CMK (cell line): Measurements from ENCODE around the gene GPC6.
"Not testable (repeated sequence)": the region's sequence is repeated elsewhere in the genome, so short reads cannot be mapped to it uniquely, and the experiment has no call there.

Experiments used
- DNase-seq: peaks from one replicate; pipeline ENCODE4 v3.0.0-alpha.2; 2010; ENCODE audit warnings: low read depth

GPC6 gene

GRCh38 chr13:94173312-94173854, 946.8 kb downstream of the GPC6 start:
- DNase-seq = no peak

- no peak for DNase-seq
These were observed 947.4 kb downstream of the GPC6 start for GRCh38 chr13:94174009-94174408.

GRCh38 chr13:94175076-94175475, 948.5 kb downstream of the GPC6 start:
- DNase-seq = no peak

GRCh38 chr13:94176561-94176960, 950.0 kb downstream of the GPC6 start:
- no peak for DNase-seq

- DNase-seq = no peak
These were observed 950.4 kb downstream of the GPC6 start for GRCh38 chr13:94177041-94177440.

- no peak for DNase-seq
These were observed 952.1 kb downstream of the GPC6 start for GRCh38 chr13:94178625-94179244.

- no peak for DNase-seq
These were observed 955.0 kb downstream of the GPC6 start for GRCh38 chr13:94181461-94182107.

- DNase-seq = no peak
These were observed 955.7 kb downstream of the GPC6 start for GRCh38 chr13:94182185-94182761.

GRCh38 chr13:94186470-94186869, 959.9 kb downstream of the GPC6 start:
- no peak for DNase-seq

- no peak for DNase-seq
These were observed 961.7 kb downstream of the GPC6 start for GRCh38 chr13:94188201-94188854.

- no peak for DNase-seq
These were observed 965.9 kb downstream of the GPC6 start for GRCh38 chr13:94192431-94192975.

- no peak for DNase-seq
These were observed 969.1 kb downstream of the GPC6 start for GRCh38 chr13:94195715-94196114.

GRCh38 chr13:94196413-94196812, 969.8 kb downstream of the GPC6 start:
- no peak for DNase-seq

- DNase-seq = no peak
These were observed 972.1 kb downstream of the GPC6 start for GRCh38 chr13:94198681-94199080.

GRCh38 chr13:94199135-94199534, 972.5 kb downstream of the GPC6 start:
- no peak for DNase-seq

- DNase-seq = no peak
These were observed 974.4 kb downstream of the GPC6 start for GRCh38 chr13:94201022-94201421.

GRCh38 chr13:94204163-94204562, 977.6 kb downstream of the GPC6 start:
- no peak for DNase-seq

- no peak for DNase-seq
These were observed 978.3 kb downstream of the GPC6 start for GRCh38 chr13:94204946-94205345.

GRCh38 chr13:94205896-94206295, 979.3 kb downstream of the GPC6 start:
- no peak for DNase-seq

GRCh38 chr13:94209117-94209516, 982.5 kb downstream of the GPC6 start:
- no peak for DNase-seq

GRCh38 chr13:94209913-94210312, 983.3 kb downstream of the GPC6 start:
- DNase-seq = not testable (repeated sequence)

- no peak for DNase-seq
These were observed 984.2 kb downstream of the GPC6 start for GRCh38 chr13:94210816-94211215.

GRCh38 chr13:94212196-94212595, 985.6 kb downstream of the GPC6 start:
- no peak for DNase-seq
